ENCODE measurements around the gene SETD1B.
A peak's percentile ranks its signal among the peaks of the same experiment; 100 is the strongest.

SETD1B gene

GRCh38 chr12:121810234-121810817, 6.5 kb downstream of the SETD1B start:
- no peak for DNase-seq

DNA sequence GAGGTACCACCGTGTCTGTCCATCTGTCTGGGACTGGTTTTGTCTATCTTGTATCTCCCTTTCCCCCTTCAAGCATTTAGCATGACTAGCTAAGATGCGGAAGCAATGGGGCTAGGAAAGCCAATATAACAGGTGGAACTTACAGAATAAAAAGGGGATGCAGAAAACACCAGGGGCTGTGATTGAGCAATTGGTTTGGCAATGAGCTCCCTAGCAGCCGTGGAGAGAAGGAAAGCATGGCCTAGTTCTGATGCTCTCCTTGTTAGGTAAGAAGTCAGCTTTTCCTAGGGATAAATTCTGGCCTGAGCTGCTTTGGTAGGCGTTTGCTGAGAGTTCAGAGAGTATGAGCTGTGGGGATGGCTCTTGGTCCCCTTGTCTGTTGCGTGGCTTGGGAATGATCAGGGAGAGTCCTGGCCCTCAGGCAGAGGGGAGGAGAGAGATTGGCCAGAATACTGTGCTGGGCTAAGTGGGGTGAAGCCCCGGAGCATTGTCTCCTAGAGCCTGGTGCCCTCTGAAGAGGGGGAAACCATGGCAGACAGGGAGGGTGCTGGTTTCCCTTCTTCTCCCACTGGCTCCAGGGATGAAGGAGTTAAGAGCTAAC, 7.1 kb downstream of the SETD1B start:
- DNase-seq, result no peak

DNA sequence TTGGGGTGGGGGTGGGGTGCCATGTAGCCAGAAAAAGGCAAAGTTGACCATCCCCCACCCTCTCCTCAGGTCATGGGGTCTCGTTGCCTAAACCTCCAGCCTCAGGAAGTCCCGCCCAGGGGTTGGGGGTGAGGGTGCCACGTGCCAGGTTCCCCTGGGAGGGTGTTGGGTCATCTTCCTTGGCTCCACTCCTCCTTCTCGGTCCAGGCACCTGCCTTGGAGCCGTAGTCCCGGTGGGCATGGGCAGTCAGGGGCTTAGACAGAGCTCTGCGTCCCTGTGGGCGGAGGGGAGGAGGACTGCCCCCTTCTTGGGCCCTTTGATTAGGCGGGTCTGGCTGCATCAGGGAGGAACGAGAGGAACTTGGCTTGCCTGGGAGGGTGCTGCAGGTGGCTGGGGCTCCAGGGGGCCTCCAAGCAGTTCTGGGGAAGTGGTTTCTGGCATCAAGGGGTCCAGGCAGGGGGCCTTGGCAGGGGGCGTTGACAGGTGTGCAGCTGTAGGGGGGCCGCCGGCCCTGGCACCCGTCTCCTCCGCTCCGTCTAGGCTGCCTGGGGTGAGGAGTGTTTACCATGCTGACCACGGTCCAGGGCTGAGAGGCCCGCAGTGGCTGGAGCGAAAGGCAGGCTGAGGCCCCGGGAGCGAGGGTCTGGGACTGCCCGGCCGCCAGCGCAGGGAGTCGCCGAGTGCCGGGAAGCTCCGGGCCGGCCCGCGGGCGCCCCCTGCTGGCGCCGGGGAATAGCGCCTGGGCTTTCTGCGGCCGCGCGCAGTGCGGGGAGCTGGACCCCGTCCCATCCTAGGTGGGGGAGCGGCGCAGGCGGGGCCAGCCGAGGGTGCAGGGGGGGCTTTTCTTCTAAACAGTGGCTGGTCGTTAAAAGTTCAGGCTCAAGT, 7.9 kb downstream of the SETD1B start:
- DNase-seq, result peak; percentile 71

DNA sequence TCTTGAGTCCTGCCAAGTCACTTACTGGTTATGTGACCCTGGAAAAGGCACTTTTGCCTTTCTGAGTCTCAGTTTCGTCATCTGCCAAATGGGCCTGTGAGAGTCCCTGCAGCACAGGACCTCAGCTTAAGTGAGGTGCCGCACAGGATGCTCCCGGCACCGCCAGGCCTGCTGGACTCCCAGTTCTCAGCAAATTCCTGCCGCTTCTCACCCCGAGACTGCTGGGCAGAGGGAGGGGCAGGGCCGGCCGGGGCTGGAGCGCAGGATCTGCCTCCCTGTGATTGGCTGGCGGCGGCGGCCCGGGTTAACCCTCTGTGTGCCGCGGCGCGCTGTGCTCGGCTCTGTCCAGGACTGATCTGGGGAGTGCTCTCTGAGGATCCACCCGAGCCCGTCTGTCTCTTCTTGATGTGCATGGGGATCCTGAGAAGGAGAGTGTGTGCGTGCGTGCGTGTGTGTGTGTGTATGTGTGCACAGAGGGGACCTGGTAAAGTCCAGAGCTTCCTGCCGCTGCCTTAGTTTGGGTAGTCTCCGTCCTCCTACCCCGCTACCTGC, 8.6 kb downstream of the SETD1B start:
- peak; percentile 64 to 70 for DNase-seq

- no peak for DNase-seq
Measured at GRCh38 chr12:121812921-121813896, 9.4 kb downstream of the SETD1B start.

- DNase-seq, result no peak
Measured at GRCh38 chr12:121813951-121814350, 10.1 kb downstream of the SETD1B start.

GRCh38 chr12:121814429-121815119, 10.8 kb downstream of the SETD1B start:
- DNase-seq, result no peak

DNA sequence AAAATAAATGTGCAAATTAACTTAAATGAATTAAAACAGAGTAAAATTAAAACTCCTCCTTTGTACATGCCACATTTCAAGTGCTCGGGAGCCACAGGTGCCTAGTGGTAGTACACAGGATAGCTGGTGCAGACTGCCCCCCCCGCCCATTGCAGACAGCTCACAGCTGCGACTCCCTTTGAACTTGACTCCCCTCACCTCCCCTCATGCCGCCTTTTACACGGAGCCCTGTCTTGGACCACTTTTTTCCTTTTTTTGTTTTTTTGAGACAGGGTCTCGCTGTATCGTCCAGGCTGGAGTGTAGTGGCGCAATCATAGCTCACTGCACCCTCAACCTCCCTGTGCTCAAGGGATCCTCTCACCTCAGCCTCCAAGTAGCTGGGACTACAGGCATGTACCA, 11.5 kb downstream of the SETD1B start:
- DNase-seq, result no peak

GRCh38 chr12:121816925-121817647, 13.3 kb downstream of the SETD1B start:
- no peak for DNase-seq

DNA sequence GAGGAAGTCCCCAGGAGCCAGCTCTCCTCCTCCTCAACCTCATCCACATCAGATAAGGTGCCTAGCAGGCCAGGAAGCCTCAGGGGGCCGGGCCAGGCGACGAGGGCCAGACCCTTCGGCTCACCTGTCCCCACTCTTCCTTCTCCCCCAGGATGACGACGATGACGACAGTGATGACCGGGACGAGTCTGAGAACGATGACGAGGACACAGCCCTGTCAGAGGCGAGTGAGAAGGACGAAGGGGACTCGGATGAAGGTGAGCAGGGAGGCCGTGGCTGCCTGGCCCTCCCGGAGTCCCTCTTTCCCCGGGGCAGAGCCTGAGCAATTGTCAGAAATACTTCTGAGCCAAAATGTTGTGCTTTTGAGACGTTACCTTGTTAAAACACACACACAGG, 13.8 kb downstream of the SETD1B start:
- no peak for DNase-seq

GRCh38 chr12:121819212-121819949, 15.6 kb downstream of the SETD1B start:
- DNase-seq, result no peak

- DNase-seq, result no peak
Measured at GRCh38 chr12:121820056-121820455, 16.2 kb downstream of the SETD1B start.

DNA sequence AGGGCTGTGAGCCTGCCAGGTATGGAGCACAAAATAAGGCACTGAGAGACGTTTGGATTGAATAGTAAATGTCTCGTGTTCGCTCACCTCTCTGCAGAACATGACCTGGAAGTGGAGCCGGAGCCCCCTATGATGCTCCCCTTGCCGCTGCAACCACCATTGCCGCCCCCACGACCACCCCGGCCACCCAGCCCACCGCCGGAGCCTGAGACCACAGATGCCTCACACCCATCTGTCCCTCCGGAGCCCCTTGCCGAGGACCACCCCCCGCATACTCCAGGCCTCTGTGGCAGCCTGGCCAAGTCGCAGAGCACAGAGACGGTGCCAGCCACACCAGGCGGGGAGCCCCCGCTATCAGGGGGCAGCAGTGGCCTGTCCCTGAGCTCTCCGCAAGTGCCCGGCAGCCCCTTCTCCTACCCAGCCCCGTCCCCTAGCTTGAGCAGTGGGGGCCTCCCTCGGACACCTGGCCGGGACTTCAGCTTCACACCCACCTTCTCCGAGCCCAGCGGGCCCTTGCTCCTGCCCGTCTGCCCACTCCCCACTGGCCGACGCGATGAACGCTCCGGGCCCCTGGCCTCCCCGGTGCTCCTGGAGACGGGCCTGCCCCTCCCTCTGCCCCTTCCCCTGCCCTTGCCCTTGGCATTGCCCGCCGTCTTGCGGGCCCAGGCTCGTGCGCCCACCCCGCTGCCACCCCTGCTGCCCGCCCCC, 18.7 kb downstream of the SETD1B start:
- no peak for DNase-seq

DNA sequence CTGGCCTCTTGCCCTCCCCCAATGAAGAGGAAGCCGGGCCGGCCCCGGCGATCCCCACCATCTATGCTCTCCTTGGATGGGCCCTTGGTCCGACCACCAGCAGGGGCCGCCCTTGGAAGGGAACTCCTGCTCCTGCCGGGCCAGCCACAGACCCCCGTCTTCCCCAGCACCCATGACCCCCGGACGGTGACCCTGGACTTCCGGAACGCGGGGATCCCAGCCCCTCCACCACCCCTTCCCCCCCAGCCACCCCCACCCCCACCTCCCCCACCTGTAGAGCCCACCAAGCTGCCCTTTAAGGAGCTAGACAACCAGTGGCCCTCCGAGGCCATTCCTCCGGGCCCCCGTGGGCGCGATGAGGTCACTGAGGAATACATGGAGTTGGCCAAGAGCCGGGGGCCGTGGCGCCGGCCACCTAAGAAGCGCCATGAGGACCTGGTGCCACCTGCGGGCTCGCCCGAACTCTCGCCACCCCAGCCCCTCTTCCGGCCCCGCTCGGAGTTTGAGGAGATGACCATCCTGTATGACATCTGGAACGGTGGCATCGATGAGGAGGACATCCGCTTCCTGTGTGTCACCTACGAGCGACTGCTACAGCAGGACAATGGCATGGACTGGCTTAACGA, 19.4 kb downstream of the SETD1B start:
- DNase-seq, result no peak

- no peak for DNase-seq
Measured at GRCh38 chr12:121823727-121824115, 19.9 kb downstream of the SETD1B start.

DNA sequence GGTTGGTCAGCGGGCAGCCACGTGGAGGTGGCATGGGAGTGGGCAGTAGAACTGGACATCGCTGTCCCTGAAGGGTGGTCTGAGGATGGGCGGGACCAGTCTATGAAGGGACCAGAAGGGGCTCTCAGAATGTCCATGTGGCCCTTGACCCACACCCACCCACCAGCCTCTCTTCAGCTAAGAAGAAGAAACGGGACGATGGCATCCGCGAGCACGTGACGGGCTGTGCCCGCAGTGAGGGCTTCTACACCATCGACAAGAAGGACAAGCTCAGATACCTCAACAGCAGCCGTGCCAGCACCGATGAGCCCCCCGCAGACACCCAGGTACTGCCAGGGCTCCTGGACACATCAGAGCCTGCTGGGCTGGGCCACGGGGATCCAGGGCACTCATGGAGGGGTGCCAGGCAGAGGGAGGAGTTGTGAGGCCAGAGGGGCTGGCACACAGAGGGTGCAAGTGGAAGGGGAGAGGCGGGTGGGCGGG, 21.3 kb downstream of the SETD1B start:
- DNase-seq, result no peak

DNA sequence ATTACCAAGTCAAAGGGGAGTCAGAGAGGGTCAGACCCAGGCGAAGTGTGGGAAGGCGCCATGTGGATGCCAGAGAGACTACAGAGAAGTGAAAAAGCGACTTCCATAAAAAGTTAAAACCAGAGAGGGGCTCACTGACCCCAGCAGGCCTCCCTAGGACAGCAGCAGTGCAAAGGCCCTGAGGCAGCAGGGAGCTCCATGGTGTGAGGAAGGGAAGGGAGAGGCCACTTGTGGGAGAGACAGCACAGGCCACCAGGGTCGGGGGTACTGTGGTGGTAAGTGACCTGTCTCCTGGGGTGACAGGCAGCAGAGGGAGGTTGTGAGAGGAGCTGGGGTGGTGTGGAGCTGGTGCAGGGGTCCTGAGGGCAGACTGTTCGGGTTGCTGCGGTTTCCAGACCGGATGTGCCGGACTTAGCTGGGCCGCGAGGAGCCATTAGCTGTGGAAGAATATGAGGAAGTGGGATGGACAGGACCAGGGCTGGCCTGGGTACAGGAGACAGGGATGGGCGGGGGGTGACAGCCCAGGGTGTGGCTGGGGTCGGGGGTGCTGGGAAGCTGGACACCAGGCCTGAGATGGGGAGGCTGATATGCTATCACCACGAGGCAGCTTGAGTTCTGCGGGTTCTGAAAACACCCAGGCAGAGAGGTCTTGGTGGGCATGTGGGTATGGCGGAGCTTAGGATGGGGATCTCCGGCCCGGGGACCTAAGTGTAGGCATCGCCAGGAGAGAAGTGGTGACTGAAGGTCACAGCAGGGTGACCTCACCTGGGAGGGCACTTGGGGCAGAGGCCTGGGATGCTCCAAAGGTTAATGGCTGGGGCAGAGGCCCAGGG, 22.7 kb downstream of the SETD1B start:
- DNase-seq, result no peak
